Prostate gland (tissue), 2 donors: ENCODE data around the gene PRPF4.

Source experiments
- POLR2AphosphoS5 ChIP-seq: sonication (generic); formaldehyde crosslinking; IDR thresholded peaks from one replicate; pipeline ENCODE4 v1.6.1; 2017; ENCODE audit warnings: antibody characterized with exemption
- TF ChIP-seq, protein P1 (sequence below), 4 experiments: fragments of 200-600 bp in 2 of 4; fragments of 450-650 bp in 2 of 4; sonication (generic) in 2 of 4; IDR thresholded peaks; 1 replicate in 3 of 4; 2 replicates in 1 of 4; pipeline ENCODE4 v1.5.1; 2016 to 2019; ENCODE audit warnings: antibody characterized with exemption in 4 of 4, mild to moderate bottlenecking in 2 of 4, moderate library complexity in 2 of 4

GRCh38 chr9:113275157-113276131 is at the start of gene PRPF4, which contains the start of gene CDC26:
- TF ChIP-seq, protein P1, sequence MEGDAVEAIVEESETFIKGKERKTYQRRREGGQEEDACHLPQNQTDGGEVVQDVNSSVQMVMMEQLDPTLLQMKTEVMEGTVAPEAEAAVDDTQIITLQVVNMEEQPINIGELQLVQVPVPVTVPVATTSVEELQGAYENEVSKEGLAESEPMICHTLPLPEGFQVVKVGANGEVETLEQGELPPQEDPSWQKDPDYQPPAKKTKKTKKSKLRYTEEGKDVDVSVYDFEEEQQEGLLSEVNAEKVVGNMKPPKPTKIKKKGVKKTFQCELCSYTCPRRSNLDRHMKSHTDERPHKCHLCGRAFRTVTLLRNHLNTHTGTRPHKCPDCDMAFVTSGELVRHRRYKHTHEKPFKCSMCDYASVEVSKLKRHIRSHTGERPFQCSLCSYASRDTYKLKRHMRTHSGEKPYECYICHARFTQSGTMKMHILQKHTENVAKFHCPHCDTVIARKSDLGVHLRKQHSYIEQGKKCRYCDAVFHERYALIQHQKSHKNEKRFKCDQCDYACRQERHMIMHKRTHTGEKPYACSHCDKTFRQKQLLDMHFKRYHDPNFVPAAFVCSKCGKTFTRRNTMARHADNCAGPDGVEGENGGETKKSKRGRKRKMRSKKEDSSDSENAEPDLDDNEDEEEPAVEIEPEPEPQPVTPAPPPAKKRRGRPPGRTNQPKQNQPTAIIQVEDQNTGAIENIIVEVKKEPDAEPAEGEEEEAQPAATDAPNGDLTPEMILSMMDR (IDR thresholded peaks at IDR 0.05), result peak in 2 of 4 experiments; percentile 24 to 30
- peak; percentile 99 for TF ChIP-seq POLR2AphosphoS5
